Kasumi-1 (cell line): ENCODE measurements around the gene CBFA2T3.
"Not testable (repeated sequence)": the region's sequence is repeated elsewhere in the genome, so short reads cannot be mapped to it uniquely, and the experiment has no call there.

Experiments
- DNase-seq, 2 experiments: peaks; one replicate each; lab custom pipeline; 2025; lab: John Stamatoyannopoulos, UW

Gene CBFA2T3

DNA sequence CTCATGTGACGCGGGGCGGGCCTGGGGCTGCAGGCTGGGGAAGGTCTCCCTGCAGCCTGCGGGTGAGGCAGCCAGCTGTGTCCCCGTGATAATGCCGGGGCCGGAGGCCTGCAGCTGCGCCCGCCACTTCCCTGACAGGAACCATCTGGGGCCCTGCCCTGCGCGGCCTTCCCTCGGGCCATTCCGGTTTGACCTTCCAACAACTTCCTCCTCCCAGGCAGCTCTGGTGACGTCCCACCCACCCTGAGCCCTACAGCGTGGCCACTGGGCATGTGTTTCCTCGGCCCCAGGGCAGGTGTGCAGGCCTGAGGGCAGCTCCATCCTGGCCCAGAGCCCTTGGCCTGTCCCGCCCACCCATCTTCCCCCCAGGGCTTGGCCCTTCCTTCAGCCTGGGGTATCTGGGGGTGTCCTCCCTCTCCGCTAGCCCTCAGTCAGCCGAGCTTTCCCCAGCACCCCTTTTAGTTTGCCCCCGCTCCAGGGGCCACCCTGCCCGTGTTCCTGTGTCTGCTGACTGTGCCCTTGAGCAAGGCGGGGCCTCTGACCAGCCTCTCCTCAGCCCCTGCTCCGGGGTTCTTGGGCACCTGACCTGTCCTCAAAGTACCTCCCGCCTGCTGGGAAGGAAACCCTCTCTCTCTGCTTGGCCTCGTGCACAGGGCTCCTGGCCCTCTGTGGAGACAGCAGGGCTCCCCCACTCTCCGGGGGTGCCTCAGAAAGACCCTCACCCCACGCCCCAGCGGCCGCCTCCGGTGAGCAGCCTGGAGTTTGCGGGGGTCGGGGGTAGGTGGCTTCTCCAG, at the start of gene CBFA2T3:
TSS of gene CBFA2T3 (minus strand) at position 190 of the 794 bp plus-strand sequence. CDS start 400 bp downstream, outside the sequence.
- DNase-seq = peak; percentile 54 to 71

DNA sequence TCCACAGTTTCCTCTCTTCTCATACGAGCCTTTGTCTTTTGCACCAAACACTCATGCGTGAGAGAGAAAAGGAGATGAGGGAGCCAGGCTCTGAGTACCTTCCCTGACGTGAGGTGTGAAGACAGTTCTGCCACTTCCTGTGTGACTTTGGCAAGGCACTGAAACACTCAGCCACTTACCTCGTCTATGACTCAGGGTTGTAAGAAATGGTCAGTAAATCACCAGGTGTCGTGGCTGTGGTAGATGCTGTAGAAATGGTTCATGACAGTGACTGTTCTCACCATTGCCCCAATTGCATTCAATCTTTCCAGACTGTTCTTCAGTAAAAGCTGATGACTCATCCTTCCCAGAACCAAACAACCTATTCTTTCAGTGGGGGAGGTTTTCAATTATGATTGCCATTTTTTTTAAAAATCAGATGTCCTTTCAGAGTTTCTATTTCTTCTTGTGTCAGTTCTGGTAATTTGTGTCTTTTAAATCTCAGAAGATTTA, 49.2 kb upstream of the CBFA2T3 start:
- no peak for DNase-seq

DNA sequence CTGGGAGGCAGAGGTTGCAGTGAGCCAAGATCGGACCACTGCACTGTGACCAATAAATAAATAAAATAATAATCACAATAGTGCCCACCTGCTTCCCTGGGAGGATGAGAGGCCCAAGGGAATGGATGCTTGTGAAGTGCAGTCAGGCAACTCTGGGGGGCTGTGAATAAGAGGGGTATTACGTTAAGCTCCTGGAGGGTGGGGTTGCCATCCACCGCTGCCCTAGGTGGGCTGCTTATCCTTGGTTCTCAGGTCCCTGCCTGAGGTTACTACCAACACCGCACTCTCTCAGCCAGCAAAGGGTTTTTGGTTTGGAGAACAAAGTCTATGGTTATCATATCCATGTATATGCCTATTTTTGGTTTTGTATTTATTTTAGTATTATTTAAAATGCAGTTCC, 48.6 kb upstream of the CBFA2T3 start:
- DNase-seq = no peak

DNA sequence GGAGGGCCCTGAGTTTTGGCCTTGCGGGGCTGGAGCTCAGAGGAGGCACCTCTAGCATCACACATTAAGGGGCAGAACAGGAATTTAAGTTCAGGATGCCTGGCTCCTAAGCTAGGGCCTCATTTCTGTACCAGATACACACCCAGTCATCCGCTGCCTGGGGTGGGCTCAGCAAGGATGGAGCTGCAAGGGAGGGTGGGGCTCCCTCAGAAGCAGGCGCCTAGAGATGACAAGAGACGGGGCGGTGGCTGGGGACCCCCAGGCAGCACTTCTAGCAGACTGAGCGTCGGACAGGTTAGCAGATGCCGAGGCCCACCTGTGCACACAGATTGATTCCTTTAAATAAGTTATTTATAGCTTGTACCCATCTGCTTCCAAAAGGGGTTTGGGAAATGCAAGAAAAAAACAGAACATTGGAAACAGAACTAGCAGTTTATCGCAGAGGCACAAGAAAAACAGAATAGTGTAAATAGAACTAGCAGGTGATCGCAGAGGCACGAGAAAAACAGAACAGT, 47.6 kb upstream of the CBFA2T3 start:
- no peak for DNase-seq

DNA sequence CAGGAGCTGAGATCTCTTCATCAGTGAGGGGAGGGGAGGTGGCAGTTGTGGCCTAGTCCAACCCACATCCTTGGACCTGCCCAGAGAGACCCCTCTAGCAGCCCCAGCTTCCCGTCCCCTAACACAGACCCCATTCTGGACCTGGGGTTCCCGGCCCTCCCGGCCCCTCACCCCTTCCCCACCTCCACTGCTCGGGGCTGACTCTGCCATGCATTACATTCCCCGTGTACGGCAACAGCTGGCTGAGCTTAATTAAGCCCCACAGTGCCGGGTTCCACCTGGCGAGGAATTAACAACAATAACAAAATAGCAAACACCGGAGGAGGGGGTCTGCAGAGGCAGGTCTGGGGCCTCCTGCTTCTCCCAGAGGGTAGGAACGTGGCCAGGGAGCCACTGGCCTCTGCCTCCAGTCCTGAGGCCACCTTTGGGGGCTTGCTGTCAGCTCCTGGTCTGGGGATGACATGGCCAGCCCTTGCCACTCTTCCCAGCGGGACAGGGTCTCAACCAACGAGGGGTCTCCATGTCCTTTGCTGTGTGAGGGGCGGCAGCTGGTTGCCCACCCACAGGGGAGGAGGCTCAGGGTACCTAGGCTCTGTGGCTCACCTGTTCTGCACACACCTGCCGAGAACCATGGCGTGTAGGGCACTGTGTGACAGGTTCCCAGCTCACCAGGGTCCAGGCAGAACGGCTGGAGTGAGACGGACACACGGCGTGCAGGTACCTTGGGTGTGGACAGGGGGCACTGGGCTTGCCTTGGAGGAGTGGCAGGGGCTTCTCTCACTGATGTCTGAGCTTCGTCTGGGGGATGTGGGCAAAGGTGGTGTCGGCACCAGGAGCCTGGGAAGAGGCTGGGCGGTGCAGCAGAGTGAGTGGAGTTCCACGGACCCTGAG, 46.9 kb upstream of the CBFA2T3 start:
- no peak for DNase-seq

DNA sequence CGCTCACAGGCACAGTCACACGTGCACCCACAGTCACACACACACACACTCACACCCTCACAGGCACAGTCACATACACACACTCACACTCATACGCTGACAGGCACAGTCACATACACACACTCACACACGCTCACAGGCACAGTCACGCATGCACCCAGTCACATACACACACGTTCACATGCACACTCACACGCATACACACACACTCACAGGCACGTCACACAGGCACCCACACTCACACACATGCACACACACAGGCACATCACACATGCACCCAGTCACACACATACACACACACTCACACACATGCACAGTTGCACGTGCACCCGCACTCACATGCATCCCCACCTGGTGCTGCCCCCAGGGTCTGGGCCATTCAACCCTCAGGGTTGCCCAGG, 46.1 kb upstream of the CBFA2T3 start:
- DNase-seq = no peak

DNA sequence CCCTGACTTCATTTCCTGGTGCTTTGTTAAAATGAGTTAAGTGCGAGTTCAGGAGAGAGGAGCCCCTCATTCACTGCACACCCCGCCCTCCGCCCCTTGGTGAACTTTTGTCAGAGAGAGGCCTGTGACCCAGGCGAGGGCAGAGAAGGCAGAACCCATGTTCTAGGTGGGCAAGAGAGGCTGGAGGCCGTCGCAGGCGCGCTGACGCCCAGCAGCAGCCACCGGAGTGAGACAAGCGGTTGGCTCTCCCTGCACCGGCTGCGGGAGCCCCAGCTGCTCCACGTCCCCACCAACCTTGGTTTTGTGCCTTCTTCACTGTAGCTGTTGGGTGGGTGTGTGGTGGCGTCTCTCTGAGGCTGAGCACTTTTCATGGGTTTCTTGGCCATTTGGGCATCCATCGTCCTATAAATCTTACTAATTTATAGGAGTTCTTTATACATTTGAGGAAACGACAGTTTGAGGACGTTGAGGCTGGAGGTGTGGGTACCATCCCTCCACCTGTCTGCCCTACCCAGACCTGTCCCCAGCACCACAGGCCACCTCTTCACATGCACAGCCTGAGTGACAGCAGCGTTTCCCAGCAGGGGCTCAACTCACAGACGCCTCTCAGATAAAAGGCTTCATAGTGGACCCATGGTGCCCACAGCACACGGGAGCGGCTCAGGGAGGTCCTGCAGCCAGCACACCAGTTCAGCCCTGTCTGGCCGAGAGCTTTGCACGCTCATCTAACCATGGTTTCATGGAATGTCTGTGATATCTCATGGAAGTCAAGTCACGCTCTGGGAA, 45.2 kb upstream of the CBFA2T3 start:
- DNase-seq = no peak

DNA sequence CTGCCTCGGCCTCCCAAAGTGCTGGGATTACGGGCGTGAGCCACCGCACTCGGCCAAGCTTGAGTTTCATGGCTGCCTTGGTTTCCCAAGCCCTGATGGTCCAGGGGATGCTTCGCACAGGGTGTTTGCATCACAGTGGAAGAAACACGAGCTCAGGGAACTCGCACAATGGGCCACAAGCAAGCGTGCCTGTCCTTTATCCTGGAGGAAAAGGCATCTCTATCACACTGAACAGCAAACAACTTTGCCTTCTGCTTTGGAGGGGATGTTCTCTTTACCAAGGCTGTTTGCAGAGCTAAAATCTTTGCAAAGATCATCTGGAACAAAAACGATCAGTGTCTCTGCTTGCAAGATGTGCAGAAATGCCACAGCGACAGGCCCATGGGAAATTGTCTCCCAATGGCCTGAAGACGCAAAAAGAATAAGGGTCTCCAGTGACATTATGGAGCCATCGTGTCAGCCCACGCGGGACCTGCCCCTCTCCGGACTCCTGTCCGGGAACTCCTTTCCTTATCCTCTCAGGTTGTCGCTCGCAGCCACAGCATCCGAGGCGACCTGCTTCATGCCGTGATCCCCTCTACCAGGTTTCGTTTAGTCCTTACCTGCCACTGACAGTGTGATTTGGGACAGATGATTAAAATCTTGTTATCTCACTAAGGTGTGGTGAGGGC, 44.1 kb upstream of the CBFA2T3 start:
- DNase-seq = no peak

DNA sequence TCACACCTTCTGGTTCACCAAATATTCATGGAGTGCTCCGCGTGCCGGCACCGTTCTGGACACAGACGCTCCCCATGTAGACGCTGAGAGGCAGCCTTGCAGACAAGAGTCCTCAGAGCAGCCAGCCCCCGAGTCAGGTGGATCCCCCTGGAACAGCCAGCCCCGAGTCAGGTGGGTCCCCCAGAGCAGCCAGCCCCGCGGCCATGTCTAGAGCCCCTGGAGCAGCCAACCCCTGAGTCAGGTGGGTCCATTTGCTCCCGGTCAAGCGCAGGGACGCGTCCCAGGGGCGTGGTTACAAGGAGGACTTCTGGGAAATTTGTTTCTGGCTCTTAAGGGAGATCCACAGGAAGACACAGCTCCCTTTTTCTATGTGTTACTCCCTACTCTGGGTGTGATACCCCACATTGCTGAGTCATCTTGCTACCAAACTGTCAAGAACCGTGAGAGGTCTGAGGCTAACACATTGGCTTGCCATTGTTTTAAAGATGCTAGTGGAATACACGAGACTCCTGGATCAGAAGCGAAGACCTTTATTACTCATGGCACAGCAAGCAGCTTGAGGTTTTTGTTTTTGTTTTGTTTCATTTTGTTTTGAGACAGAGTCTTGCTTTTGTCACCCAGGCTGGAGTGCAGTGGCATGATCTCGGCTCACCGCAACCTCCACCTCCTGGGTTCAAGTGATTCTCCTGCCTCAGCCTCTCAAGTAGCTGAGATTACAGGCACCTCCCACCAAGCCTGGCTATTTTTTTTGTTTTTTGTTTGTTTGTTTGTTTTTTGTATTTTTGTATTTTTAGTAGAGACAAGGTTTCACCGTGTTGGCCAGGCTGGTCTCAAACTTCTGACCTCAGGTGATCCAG, 43.3 kb upstream of the CBFA2T3 start:
- no peak for DNase-seq

DNA sequence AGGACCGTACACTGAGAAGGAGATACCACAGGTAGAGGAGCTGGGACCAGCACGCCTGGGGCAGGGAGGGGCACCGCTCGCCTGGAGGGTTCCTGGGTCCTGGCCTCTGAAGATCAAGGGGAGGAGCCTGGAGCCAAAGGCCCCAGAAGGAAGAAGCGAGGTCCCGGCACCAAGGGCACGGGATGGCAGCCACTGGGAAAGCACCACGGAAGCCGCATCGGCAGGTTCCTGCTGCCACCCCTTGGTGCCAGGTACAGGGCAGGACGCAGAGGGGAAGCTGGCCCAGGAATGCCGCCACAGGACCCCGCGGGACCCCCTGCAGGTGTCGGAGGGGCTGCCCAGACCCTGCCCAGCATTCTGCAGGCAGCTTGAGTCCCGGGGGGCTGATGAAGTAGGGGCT, 42.5 kb upstream of the CBFA2T3 start:
- DNase-seq = no peak

DNA sequence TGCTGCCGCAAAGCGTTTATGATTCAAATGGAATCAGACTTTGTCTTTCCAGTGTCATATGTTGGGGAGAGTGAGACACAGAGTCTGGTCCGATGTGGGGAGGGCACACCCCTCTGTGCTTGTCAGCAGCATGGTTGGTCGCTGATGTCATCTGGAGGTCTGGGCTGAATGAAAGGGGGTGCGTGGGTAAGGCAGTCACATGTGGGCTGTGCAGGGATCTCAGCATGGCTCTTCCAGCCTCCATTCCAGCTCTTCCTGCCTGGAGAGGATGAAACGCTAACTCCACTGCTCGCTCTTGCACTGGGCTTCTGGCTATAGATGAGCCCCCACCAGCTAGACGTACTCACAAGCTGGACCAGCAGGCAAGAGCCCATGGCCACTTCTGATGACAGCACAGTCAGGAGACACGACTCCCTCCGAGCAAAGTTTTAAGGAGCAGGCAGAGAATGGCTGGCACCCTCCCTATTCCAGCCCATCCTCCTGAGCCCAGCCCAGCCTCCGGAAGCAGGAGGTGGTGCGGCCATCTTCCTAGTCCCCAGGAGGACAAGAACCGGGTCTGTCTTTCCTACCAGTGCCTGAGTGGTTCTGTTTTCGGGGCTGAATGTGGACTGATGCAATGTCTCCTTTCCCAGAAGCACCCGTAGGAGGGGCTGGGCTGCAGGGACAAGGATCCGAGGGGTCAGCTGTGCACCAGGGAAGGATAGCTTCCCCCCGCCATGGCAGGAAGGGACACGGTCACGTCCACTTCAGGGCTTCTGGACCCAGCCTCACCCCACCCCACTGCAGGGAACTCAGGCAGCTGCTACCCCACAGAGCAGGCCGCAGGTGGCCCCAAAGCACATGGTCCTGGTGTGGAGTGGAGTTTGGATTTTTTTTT, 41.5 kb upstream of the CBFA2T3 start:
- DNase-seq = no peak

DNA sequence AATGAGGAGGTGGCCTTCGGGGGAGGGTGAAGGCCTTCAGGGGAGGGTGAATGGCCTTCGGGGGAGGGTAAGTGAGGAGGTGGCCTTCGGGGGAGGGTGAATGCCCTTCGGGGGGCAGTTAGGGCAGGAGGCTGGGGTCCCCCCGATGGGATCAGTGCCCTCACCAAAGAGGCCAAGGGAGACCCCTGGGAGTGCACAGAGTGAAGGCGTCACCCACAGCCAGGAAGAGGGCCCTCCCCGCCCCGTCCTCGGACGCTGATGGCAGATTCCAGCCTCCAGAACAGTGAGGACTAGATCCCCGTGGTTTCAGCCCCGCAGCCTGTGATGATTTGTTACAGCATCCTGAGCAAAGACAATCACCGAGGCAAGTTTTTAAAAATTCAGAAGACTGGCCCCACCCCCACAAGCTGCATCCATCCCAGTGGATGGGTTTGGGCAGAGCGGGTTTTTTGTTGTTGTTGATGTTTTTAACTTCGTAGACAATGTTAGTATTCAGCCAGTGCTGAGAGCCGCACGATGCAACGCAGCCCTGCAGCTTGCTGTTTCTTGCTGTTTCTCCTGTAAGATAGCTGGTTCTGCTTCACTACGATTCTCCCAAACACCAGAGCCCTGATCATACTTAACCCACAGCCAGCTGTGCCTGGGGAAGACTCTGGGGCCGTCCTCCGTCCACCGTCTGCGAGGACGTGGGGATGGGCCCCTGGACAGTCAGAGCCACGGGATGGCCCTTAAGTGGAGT, 40.7 kb upstream of the CBFA2T3 start:
- DNase-seq = no peak

DNA sequence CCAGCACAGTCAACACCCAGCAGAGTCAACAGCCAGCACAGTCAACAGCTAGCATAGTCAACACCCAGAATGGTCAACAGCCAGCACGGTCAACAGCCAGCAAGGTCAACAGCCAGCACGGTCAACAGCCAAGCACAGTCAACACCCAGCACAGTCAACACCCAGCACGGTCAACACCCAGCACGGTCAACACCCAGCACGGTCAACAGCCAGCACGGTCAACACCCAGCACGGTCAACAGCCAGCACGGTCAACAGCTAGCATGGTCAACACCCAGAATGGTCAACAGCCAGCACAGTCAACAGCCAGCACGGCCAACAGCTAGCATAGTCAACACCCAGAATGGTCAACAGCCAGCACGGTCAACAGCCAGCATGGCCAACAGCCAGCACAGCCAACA, 39.6 kb upstream of the CBFA2T3 start:
- DNase-seq = not testable (repeated sequence)

DNA sequence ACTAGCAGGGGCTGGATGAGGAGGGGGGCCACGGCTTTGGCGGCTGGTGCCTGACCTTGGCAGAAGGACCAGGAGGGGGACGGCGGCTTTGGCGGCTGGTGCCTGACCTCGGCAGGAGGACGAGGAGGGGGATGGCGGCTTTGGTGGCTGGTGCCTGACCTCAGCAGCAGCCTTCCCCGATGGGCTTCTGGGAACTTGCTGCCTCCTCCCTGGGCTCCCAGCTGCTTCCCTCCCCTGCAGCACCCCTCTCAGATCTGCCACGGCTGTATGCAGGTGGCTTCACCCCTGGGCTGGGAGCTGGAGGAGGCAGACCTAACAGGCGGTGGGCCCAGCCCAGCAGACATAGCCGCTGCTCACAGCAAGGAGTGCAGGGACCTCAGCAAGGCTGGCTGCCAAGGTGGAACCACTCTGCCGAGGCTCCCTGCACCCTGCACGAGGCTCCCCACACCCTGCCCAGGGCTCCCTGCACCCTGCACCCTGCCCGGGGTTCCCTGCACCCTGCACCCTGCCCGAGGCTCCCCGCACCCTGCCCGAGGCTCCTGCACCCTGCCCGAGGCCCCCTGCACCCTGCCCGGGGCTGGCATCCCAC, 38.4 kb upstream of the CBFA2T3 start:
- DNase-seq = no peak

DNA sequence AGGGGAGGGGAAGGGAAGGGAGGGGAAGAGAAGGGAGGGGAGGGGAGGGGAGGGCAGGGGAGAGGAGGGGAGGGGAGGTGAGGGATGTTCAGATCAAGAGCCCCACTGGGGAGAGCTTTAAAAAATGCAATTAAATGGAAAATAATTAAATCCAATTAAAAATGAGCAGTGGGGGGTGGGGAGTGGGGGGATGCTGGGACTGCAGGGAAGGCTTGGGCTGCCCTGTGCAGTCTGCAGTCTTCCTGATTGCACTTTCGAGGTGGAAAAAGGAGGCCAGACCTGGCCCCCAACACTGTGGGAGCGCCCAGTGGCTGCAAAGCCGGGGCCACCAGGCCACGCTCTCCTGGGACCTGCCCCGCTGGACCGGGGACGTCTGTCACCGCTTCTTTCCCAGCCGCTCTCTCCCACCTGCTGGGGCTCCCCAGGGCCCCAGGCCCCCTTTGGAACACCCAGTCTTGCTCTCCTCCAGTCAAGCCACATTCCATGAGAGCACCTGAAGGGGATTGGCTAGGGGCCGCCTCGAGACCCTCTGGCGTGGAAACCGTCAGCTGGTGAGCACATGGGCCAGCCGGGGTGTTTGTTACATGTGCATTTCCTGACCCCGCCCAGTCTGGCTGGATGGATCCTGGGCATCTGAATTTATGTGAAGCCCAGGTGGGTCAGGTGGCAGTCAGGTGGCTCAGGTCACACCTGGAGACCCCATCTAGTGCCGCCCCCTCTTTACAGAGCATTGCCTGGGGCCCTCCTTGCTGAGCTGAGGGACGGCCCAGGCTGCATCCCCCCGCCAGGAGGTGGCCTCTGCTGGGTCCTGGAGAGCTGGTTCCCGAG, 37.6 kb upstream of the CBFA2T3 start:
- no peak for DNase-seq

DNA sequence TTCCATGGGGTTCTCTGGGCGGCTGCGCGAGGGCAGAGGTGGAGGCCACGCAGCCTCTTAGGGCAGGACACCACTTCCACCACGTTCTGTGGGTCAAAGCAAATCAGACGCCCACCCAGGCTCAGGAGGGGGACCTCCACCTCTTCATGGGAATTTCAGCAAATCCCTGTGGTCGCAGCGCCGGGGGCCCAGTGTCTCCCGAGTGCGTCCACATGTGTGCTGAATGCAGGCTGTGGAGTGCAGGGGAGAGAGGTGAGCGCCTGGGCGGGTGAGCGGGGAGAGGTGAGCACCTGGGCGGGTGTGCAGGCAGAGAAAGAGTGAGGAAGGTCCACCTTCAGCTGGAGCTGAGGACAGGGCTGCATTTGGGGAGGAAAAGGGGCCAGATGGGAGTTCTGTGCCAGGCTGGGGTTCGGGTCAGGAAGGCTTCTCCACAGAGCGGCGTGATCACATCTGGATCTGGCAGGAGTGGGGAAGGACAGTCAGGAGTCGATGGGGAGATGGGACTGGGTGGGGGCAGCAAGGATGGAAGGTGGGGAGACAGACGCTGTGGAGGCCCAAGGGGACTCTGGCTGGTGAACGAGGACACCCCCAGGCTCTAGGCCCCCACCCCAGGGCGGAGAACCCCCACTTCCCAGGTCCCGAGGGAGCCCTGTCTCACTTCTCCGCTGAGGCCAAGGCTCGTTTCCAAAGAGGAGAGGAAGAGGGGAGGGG, 36.8 kb upstream of the CBFA2T3 start:
- DNase-seq = no peak

DNA sequence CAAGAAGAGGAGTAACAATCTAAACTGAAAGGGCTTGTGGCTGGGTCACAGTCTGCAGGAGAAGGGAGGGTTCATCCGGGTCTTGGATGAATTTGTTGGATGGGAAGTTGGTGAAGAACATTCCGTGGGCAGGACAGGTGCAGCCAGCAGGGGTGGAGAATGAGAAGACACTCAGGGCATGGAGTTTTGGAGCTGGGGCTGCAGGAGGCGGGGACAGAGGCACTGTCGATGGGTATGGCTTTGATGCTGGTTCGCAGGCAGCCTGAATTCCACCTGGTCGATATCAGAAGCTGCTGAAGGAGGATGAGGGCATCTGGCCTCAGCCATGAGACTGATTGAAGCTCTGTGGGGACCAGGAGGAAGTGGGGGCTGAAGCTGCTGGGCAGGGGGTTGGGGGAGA, 36.1 kb upstream of the CBFA2T3 start:
- no peak for DNase-seq
